Measurements from ENCODE around the gene DCST1. TPM values are rescaled to one million over a fixed set of nuclear protein-coding genes. Genes with fewer than 3 reads are reported as not detected.

DCST1 gene
- total and polyA plus RNA-seq, 2 of the 13 experiments (the other 11 are each of a cell fraction or from before 2014, with no cell fraction given): 0.04 TPM; not detected in 1

GRCh38 chr1:154999571-155000410, 33.8 kb upstream of the DCST1 start (continued):
- TF ChIP-seq SKIL (CRISPR knock-in tag; IDR thresholded peaks at IDR 0.05; ENCODE audit: borderline replicate concordance): no peak
- no peak for TF ChIP-seq SMC3 (IDR thresholded peaks at IDR 0.05; ENCODE audit: low read length)
- TF ChIP-seq AGO1 (IDR thresholded peaks at IDR 0.05; ENCODE audit: low read depth, low read length, poor library complexity, severe bottlenecking): peak; percentile 14
- no peak for TF ChIP-seq MTA3 (CRISPR knock-in tag; IDR thresholded peaks at IDR 0.05)
- TF ChIP-seq ZNF558 (CRISPR knock-in tag; IDR thresholded peaks at IDR 0.05; ENCODE audit: borderline replicate concordance): no peak
- TF ChIP-seq ZMAT3 (CRISPR knock-in tag; conservative IDR thresholded peaks at IDR 0.05): peak; percentile 59; the same call in 1 of the 2 replicates
- no peak for TF ChIP-seq NKX3-1 (CRISPR knock-in tag; IDR thresholded peaks at IDR 0.05)
- no peak for TF ChIP-seq SOX6 (IDR thresholded peaks at IDR 0.05)
- peak; percentile 36 for TF ChIP-seq SOX6 (CRISPR knock-in tag; IDR thresholded peaks at IDR 0.05)
- no peak for TF ChIP-seq ZNF747 (CRISPR knock-in tag; IDR thresholded peaks at IDR 0.05; ENCODE audit: borderline replicate concordance)
- TF ChIP-seq ZNF382 (CRISPR knock-in tag; IDR thresholded peaks at IDR 0.05; ENCODE audit: borderline replicate concordance): no peak
- no peak for TF ChIP-seq SIN3A (IDR thresholded peaks at IDR 0.05; ENCODE audit: borderline replicate concordance, low read depth, low read length)
- TF ChIP-seq ZFP1 (CRISPR knock-in tag; IDR thresholded peaks at IDR 0.05): no peak
- no peak for TF ChIP-seq U2AF2 (IDR thresholded peaks at IDR 0.05; ENCODE audit: low read depth, low read length)
- TF ChIP-seq MZF1 (CRISPR knock-in tag; IDR thresholded peaks at IDR 0.05; ENCODE audit: borderline replicate concordance): no peak
- TF ChIP-seq ZNF276 (CRISPR knock-in tag; IDR thresholded peaks at IDR 0.05; ENCODE audit: low read depth): peak; percentile 90; the same call in 1 of the 2 replicates
- TF ChIP-seq NFYC (CRISPR knock-in tag; IDR thresholded peaks at IDR 0.05): 0 out of 2 replicates have a peak, but pooled peaks have one; percentile 6
- TF ChIP-seq ZNF124 (CRISPR knock-in tag; IDR thresholded peaks at IDR 0.05): no peak
- peak; percentile 45; the same call in 1 of the 2 replicates for TF ChIP-seq ZBTB7A (CRISPR knock-in tag; IDR thresholded peaks at IDR 0.05)
- TF ChIP-seq NCOA2 (CRISPR knock-in tag; IDR thresholded peaks at IDR 0.05): peak; percentile 45; the same call in 1 of the 2 replicates
- no peak for TF ChIP-seq CEBPB (IDR thresholded peaks at IDR 0.05; ENCODE audit: borderline replicate concordance, low read depth, low read length)
- TF ChIP-seq ARNT2 (CRISPR knock-in tag; IDR thresholded peaks at IDR 0.05; ENCODE audit: low read depth): no peak
- TF ChIP-seq ZNF205 (CRISPR knock-in tag; IDR thresholded peaks at IDR 0.05): no peak
- no peak for TF ChIP-seq GPN1 (CRISPR knock-in tag; IDR thresholded peaks at IDR 0.05; ENCODE audit: borderline replicate concordance)
